Gastroesophageal sphincter (tissue), 3 donors: Measurements from ENCODE around the gene VIPR2.
A peak's percentile ranks its signal among the peaks of the same experiment; 100 is the strongest.

Experiments used
- EP300 ChIP-seq: sonication (generic); formaldehyde crosslinking; IDR thresholded peaks from one replicate; pipeline ENCODE4 v1.6.1; 2017; ENCODE audit warnings: antibody characterized with exemption, mild to moderate bottlenecking
- POLR2A ChIP-seq, 2 donors: fragments of 450-650 bp; IDR thresholded peaks; one replicate each; pipeline ENCODE4 v1.6.1; 2017; ENCODE audit warnings: antibody characterized with exemption in 2 of 2, mild to moderate bottlenecking in 2 of 2, moderate library complexity in 1 of 2
- POLR2AphosphoS5 ChIP-seq: sonication (generic); formaldehyde crosslinking; IDR thresholded peaks from one replicate; pipeline ENCODE4 v1.6.1; 2017; ENCODE audit warnings: antibody characterized with exemption
- TF ChIP-seq, protein P1 (sequence below), 4 experiments: fragments of 200-600 bp in 2 of 4; fragments of 450-650 bp in 2 of 4; sonication (generic) in 1 of 4; IDR thresholded peaks; one replicate each; pipeline ENCODE4 v1.5.1; 2017 to 2019; ENCODE audit warnings: antibody characterized with exemption in 4 of 4, mild to moderate bottlenecking in 2 of 4, moderate library complexity in 2 of 4

DNA sequence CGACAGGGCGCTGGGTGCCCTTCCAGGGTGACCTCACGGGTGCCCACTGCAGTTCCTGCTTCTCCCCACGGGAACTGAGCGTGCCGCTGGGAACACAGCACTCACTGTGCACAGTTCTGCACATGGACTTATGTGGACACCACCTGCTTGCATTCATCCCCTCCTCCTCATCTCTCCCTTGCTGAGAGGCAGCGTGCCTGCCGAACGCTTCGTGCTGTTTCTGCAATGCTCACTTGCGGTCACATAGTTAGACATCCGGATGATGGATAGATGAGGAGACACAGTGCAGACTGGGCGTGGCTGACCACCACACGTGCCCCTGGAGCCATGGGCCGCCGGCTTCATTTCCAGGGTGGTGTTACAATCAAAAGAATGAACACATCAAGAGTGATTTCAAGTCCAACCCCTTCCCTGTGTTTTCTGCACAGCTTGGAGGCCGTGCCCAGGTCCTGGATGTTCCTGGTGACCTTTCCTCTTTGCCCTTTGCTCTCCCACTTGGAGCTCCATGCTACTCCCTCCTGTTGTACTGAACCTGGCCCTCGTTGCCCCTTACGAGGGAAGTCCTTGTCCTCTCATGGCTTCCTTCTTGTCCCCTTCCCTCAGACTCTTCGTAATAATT is 119.4 kb downstream of the VIPR2 start:
- TF ChIP-seq, protein P1, sequence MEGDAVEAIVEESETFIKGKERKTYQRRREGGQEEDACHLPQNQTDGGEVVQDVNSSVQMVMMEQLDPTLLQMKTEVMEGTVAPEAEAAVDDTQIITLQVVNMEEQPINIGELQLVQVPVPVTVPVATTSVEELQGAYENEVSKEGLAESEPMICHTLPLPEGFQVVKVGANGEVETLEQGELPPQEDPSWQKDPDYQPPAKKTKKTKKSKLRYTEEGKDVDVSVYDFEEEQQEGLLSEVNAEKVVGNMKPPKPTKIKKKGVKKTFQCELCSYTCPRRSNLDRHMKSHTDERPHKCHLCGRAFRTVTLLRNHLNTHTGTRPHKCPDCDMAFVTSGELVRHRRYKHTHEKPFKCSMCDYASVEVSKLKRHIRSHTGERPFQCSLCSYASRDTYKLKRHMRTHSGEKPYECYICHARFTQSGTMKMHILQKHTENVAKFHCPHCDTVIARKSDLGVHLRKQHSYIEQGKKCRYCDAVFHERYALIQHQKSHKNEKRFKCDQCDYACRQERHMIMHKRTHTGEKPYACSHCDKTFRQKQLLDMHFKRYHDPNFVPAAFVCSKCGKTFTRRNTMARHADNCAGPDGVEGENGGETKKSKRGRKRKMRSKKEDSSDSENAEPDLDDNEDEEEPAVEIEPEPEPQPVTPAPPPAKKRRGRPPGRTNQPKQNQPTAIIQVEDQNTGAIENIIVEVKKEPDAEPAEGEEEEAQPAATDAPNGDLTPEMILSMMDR (IDR thresholded peaks at IDR 0.05) = no peak
- no peak for TF ChIP-seq EP300
- peak; percentile 54 for TF ChIP-seq POLR2AphosphoS5
- no peak for TF ChIP-seq POLR2A (IDR thresholded peaks at IDR 0.05)
